Activated naive CD4-positive, alpha-beta T cell treated with anti-CD3 and anti-CD28 coated beads, Interleukin-2, amount 10 ng/mL, durations not matched to agents 7 days and 5 days (primary cell): ENCODE data around the gene NCBP1.

Experiments
- CTCF ChIA-PET: fragments of 350-600 bp; sonication (Branson Sonifier 250); formaldehyde crosslinking; loops from one replicate; lab custom pipeline; 2021; ENCODE audit warnings: antibody characterized with exemption; lab: Charles Lee
- DNase-seq: peaks from one replicate; pipeline ENCODE4 v3.0.0-alpha.2; 2020
- H3K27ac Mint-ChIP-seq: one replicate; pipeline ENCODE4 v1.8.0; 2021; ENCODE audit warnings: mild to moderate bottlenecking, moderate library complexity, mixed read lengths
- H3K27me3 Mint-ChIP-seq: one replicate; pipeline ENCODE4 v1.8.0; 2021; ENCODE audit warnings: mild to moderate bottlenecking, mixed read lengths
- H3K36me3 Mint-ChIP-seq: one replicate; pipeline ENCODE4 v1.8.0; 2021; ENCODE audit warnings: mixed read lengths
- H3K4me1 Mint-ChIP-seq: one replicate; pipeline ENCODE4 v1.8.0; 2021; ENCODE audit warnings: mixed read lengths
- H3K4me3 Mint-ChIP-seq: one replicate; pipeline ENCODE4 v1.8.0; 2021; ENCODE audit warnings: mild to moderate bottlenecking, moderate library complexity, mixed read lengths
- H3K9me3 Mint-ChIP-seq: one replicate; pipeline ENCODE4 v1.8.0; 2021; ENCODE audit warnings: mixed read lengths

NCBP1 gene

DNA sequence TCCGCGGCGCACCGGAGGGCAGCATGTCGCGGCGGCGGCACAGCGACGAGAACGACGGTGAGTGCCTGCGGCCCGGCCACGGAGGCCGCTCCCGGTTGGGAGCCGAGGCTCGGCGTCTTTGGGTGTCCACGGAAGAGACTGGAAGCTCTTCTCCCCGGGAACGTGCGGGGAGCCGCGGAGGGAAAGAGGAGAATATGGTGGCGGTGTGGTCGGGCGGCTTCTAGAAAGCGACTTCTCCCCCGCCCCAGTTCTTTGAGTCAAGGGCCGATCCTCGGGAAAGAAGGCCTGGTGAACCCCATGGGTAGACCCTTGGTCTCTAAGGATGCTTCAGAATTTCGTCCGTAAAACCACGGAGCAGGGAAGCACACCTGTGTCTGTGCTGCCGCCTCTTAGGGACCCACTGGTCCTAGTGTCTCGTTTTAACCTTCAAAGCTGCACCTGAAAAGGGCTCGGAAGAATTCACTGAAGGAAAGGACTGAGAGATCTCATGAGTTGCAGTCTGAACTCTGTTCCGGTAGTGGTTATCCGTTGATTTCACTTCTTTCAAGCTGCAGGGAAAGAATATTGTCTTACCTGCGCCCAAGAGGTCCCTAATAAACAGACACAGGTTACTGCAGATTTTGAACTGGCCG is 354 bp downstream of the NCBP1 start:
- Mint-ChIP-seq H3K9me3 (no peaks in the 10 kb centered on the region), H3K27me3 (no peaks in the 10 kb centered on the region), H3K36me3 (peaks cover 16% of the 10 kb centered on the region), H3K27ac (peak overlapping the region; percentile 97), H3K4me3 (peak overlapping the region; percentile 85), H3K4me1 (peaks cover 52% of the 10 kb centered on the region)
- CTCF ChIA-PET = interaction anchor here (1.0 to 1.8 kb wide), 3 partner anchors 9 to 63 kb away, joined by 3 to 6 read pairs (median 5); partner anchors contain the start of gene XPA
- no peak for DNase-seq

DNA sequence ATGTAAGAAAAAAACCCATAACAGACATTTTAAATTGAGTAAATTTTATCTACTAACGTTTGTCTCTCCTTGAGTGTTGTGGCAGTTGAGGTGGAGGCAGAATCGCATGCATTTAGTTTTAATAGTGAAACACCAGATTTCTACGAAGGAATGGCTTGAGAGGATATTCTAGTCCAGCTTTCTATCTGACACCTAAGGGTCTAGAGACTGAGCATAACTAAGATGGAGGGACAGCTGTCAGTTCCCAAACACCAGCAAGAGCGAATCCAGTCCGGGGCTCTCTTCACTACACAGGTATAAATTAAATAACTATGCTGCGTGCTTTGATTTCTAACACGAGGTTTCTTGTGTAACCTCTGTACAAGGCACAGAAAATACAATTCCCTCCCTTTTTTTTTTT is 1.4 kb downstream of the NCBP1 start:
- H3K27ac Mint-ChIP-seq = peak overlapping the region; percentile 97

DNA sequence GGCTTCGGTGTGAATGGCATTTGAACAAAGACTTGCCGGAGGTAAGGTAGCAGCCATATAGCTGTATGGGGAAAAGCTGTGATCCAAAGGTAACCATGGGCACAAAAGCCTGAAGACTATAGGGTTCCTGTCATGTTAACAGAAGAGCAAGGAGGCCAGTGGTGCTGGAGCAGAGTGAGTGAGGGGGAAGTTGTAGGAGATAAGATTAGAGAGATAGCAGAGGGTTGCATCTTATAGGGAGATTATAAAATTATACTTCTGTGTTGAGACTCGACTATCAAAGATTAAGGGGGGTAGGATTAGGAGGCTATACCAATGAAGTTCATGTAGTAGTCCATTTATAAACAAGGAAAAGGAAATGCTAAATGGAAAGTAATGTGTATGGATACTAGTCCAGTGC is 3.3 kb downstream of the NCBP1 start:
- Mint-ChIP-seq H3K9me3 (no peaks in the 10 kb centered on the region), H3K27ac (no peak overlapping the region), H3K27me3 (no peaks in the 10 kb centered on the region), H3K4me1 (peaks cover 48% of the 10 kb centered on the region), H3K4me3 (peak overlapping the region; percentile 13), H3K36me3 (peaks cover 24% of the 10 kb centered on the region)
- DNase-seq = no peak
- CTCF ChIA-PET = interaction anchor here (1.5 kb wide), 1 partner anchor 22 kb away, joined by 3 read pairs; no protein-coding TSS in a partner anchor

More for the DNA sequence above, 1.4 kb downstream of the NCBP1 start:
- Mint-ChIP-seq H3K4me1 (peaks cover 54% of the 10 kb centered on the region), H3K36me3 (peaks cover 16% of the 10 kb centered on the region), H3K9me3 (no peaks in the 10 kb centered on the region), H3K4me3 (peak overlapping the region; percentile 85), H3K27me3 (no peaks in the 10 kb centered on the region)
- CTCF ChIA-PET = no interaction called here
- DNase-seq = no peak

DNA sequence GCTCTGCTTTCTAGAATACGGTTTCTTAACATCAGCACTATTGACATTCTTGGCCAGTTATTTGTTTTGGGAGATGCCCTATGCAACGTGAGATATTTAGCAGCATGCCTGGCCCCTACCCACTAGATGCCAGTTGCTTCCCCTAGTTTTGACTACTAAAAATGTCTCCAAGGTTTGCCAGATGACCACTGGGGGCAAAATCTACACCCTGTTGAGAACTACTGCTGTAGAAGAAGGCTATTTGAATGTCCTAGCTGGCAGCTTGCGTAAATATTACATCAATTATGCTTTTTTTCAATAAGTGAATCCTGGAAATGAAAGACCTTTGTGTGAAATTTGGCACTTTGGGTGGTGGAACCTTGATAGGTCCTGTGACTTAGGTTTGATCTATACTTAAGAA is 5.0 kb downstream of the NCBP1 start:
- Mint-ChIP-seq H3K27ac (no peak overlapping the region), H3K4me3 (no peak overlapping the region), H3K27me3 (no peaks in the 10 kb centered on the region), H3K4me1 (peaks cover 42% of the 10 kb centered on the region), H3K9me3 (no peaks in the 10 kb centered on the region), H3K36me3 (peaks cover 33% of the 10 kb centered on the region)
- no peak for DNase-seq
- CTCF ChIA-PET = no interaction called here

DNA sequence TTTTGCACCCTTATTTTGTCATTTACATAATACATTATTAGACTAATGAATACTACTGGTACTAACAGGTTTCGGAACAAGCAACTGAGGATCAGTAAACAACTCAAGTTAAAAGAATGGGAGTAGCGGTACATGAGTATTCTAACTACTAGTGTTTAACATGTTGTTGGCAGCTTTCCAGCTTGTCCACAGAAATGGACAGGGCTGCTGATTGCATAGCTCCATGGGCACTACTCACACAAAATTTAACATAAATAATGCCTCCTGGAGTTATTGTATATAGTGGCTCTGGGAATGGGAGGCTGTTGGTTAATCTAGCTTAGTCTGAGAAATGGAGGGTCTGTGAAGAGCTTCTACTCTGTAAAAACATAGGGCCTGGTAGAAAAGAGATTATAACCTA is 6.7 kb downstream of the NCBP1 start:
- peaks cover 32% of the 10 kb centered on the region for H3K4me1 Mint-ChIP-seq
- H3K27me3 Mint-ChIP-seq = no peaks in the 10 kb centered on the region
- no peak overlapping the region for H3K27ac Mint-ChIP-seq
- H3K4me3 Mint-ChIP-seq = no peak overlapping the region
- H3K9me3 Mint-ChIP-seq = no peaks in the 10 kb centered on the region
- H3K36me3 Mint-ChIP-seq = peaks cover 38% of the 10 kb centered on the region
- CTCF ChIA-PET = interaction anchor here (0.9 to 1.1 kb wide), 2 partner anchors 9 to 24 kb away, joined by 3 read pairs; no protein-coding TSS in a partner anchor
- no peak for DNase-seq

DNA sequence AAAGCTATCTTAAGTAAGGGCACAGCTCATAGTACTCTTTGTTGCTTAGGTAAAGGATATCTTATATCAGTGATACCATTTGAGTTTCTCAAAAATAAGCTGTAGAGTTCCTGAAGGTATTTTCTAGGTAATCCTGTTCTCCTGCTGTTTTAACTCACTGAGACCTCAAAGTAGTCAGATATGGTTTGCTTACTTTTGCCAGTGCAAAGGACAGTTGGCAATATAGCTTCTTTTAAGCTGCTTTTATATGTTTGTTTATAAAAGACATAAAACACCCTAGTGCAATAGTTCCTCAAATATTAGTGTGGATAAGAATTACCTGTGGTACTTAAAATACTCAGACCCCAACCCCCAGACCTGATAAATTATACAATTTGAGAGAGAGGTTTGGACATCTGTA is 12.1 kb downstream of the NCBP1 start:
- CTCF ChIA-PET = interaction anchor here (0.8 to 0.9 kb wide), 2 partner anchors 12 to 50 kb away, joined by 3 read pairs; partner anchors contain the start of gene NCBP1

DNA sequence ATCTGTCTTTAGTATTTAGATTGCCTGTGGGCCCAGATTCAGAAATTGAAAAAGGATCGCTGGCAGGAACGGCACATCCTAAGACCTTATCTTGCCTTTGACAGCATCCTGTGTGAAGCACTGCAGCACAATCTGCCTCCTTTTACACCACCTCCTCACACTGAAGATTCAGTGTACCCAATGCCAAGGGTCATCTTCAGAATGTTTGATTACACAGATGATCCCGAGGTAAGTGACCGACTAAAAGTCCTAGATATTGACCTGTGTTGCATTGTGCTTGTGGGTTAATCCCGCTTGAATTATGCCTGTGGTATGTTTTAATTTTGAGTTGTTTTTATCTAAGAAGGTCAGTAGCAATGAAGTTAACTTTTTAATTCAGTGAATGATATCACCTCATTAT is 14.4 kb downstream of the NCBP1 start:
- Mint-ChIP-seq H3K27me3 (no peaks in the 10 kb centered on the region), H3K27ac (no peak overlapping the region), H3K4me1 (peaks cover 5% of the 10 kb centered on the region), H3K9me3 (no peaks in the 10 kb centered on the region), H3K36me3 (peaks cover 49% of the 10 kb centered on the region), H3K4me3 (no peak overlapping the region)
- CTCF ChIA-PET = no interaction called here
- no peak for DNase-seq

More for the DNA sequence above, 12.1 kb downstream of the NCBP1 start:
- Mint-ChIP-seq H3K4me3 (no peak overlapping the region), H3K27me3 (no peaks in the 10 kb centered on the region), H3K4me1 (no peaks in the 10 kb centered on the region), H3K36me3 (peaks cover 52% of the 10 kb centered on the region), H3K9me3 (no peaks in the 10 kb centered on the region), H3K27ac (no peak overlapping the region)
- no peak for DNase-seq

DNA sequence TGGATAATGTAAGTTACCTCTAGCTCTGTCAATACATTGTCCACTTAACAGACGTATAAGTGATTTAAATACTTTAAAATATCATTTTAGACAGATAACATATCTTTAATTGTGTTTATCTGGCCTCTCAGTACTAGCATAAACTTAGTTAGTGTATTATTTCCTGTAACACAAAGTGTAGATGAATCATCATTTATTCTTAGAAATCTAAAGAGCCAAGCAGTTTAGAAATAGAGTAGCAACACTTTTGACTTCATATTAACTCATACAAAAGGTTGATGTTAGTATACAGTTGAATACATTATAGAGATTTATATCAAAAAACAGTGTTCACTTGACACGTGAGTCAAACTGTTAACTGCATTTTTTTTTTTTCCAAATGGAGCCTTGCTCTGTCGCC is 18.0 kb downstream of the NCBP1 start:
- Mint-ChIP-seq H3K4me1 (peaks cover 5% of the 10 kb centered on the region), H3K4me3 (no peak overlapping the region), H3K9me3 (no peaks in the 10 kb centered on the region), H3K27me3 (no peaks in the 10 kb centered on the region), H3K27ac (no peak overlapping the region), H3K36me3 (peaks cover 54% of the 10 kb centered on the region)
- CTCF ChIA-PET = no interaction called here
- DNase-seq = no peak

DNA sequence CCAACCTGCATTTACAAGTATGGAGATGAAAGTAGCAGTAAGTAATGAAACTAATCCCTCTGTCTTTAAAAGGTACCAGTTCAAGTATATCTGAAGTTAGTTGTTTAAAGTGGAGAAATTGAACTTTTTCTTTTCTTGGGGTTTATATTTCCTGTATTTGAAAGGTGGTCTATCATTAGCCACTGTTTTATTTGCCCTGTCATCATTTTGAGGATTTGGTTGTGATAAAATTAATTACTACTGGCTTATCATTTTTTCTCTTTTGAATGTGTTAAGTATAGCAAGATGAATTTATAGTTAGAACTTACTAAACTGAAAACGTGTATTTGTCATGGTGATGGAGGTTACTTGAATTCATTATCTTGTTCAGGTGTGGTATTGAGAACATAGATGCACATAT is 25.1 kb downstream of the NCBP1 start:
- CTCF ChIA-PET = no interaction called here
- no peaks in the 10 kb centered on the region for H3K9me3 Mint-ChIP-seq
- DNase-seq = no peak
- peaks cover 2% of the 10 kb centered on the region for H3K4me1 Mint-ChIP-seq
- H3K27me3 Mint-ChIP-seq = no peaks in the 10 kb centered on the region
- peaks cover 71% of the 10 kb centered on the region for H3K36me3 Mint-ChIP-seq
- no peak overlapping the region for H3K4me3 Mint-ChIP-seq
- H3K27ac Mint-ChIP-seq = no peak overlapping the region

DNA sequence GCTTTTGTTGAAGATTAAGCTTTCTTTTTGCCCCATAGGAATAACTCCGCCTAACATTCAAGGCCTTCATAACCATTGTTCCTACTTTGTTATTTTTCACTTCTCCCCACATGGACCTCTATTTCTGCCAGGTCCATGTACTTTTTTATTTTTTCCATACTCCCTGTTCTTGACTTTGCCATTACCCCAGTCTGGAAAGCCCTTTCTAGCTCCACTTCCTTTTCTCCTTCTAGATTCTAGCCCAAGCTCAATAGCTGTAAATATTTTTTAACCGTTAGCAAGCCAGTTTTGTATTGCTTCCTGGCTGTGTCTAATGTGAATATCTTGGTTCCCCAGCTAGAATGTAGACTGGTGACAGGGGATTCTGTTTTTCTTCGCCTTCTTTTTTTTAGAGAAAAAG is 26.1 kb downstream of the NCBP1 start:
- no peaks in the 10 kb centered on the region for H3K9me3 Mint-ChIP-seq
- CTCF ChIA-PET = no interaction called here
- H3K27ac Mint-ChIP-seq = peak overlapping the region; percentile 13
- H3K27me3 Mint-ChIP-seq = no peaks in the 10 kb centered on the region
- peaks cover 2% of the 10 kb centered on the region for H3K4me1 Mint-ChIP-seq
- H3K4me3 Mint-ChIP-seq = no peak overlapping the region
- H3K36me3 Mint-ChIP-seq = peaks cover 74% of the 10 kb centered on the region
- DNase-seq = no peak

DNA sequence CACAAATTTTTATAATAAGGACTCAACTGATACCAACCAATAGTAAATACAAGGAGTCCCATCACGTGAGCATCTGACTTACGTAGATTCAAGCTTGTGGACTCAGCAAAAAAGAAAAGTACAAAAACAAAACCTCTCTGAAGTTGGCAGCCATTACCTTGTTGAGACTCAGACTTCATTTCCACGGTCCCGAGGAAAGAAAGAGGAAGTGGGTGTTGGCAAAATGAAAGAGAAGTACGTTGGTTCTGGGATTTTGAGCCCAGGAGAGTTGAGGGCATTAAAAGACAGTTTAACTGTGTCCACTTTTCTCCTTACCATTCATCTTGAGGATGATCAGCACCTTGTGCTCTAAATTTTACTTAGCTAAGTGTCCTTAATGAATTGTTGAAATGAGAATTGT is 26.7 kb downstream of the NCBP1 start:
- Mint-ChIP-seq H3K27me3 (no peaks in the 10 kb centered on the region), H3K9me3 (no peaks in the 10 kb centered on the region), H3K27ac (no peak overlapping the region), H3K4me3 (no peak overlapping the region), H3K36me3 (peaks cover 77% of the 10 kb centered on the region), H3K4me1 (peaks cover 2% of the 10 kb centered on the region)
- no peak for DNase-seq
- CTCF ChIA-PET = no interaction called here

DNA sequence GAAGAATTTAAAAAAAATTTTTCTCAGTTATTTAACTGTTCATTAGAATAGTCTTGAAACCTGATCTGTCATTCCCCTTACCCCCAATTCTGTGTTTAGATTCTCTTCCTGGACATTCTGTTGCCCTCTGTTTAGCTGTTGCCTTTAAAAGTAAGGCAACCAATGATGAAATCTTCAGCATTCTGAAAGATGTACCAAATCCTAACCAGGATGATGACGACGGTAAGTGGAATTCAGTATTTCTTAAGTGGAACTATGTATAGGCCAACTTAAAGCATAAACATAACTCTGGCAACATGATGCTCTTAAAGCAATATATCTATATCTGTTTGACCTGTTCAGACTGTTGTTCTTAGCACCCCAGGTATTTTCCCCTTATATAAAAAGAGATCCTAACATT is 27.2 kb downstream of the NCBP1 start:
- CTCF ChIA-PET = no interaction called here
- Mint-ChIP-seq H3K4me3 (no peak overlapping the region), H3K36me3 (peaks cover 72% of the 10 kb centered on the region), H3K27ac (no peak overlapping the region), H3K27me3 (no peaks in the 10 kb centered on the region), H3K9me3 (no peaks in the 10 kb centered on the region), H3K4me1 (peaks cover 2% of the 10 kb centered on the region)
- no peak for DNase-seq

DNA sequence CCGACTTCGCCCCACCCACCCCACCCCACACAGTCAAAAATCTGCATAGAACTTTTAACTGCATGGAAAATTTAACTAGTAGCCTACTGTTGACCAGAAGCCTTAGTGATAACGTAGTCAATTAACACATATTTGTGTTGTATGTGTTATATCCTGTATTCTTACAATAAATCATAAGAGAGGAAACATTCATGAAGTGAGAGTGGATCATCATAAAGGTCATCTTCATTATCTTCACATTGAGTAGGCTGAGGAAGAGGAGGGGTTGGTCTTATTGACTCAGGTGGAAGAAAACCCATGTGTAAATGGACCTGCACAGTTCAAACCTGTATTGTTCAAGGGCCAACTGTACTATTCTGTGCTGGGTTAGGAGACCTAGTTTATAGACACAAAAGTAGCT is 32.1 kb downstream of the NCBP1 start:
- H3K27ac Mint-ChIP-seq = no peak overlapping the region
- DNase-seq = no peak
- peaks cover 71% of the 10 kb centered on the region for H3K36me3 Mint-ChIP-seq

DNA sequence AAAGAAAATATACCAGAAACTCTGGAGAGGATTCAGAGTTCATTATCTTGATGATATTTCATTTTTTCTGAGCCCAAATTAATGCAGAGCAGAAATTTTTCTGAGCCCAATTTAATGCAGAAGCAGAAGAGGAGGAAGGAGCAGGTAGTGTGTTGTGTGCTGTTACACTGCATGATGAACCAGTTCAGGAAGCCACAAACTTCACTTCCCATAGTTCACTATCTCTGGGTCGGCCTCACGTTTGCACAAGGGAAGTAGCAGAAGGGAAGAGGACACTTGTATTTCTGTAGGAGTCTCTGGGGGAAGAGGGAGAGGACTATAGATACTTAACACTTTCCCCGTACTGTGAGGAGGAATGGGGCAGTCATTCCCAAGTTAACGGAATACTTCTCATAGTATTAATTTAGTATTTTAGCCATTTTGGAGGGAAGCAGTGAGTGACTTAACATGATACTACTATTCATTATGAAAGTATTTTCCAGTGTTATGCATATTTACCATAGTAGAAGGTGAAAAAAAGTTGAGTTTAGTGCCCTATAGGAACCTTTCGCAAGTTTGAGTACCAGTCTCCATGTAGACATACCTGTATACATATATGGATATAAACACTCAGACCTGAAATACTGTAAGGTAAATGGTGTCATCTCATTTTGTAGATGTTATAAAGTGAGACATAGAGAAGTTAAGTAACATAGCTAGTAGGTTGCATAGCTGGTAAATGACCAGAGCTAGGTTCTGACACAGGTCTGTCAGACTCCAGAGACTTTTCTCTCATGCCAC is 33.5 kb downstream of the NCBP1 start:
- no peak for DNase-seq
- no peak overlapping the region for H3K4me3 Mint-ChIP-seq
- H3K27me3 Mint-ChIP-seq = no peaks in the 10 kb centered on the region
- H3K4me1 Mint-ChIP-seq = peaks cover 11% of the 10 kb centered on the region
- peak overlapping the region; percentile 0 for H3K27ac Mint-ChIP-seq
- CTCF ChIA-PET = no interaction called here
- peaks cover 74% of the 10 kb centered on the region for H3K36me3 Mint-ChIP-seq
- no peaks in the 10 kb centered on the region for H3K9me3 Mint-ChIP-seq

More for the DNA sequence above, 32.1 kb downstream of the NCBP1 start:
- Mint-ChIP-seq H3K27me3 (no peaks in the 10 kb centered on the region), H3K4me3 (no peak overlapping the region), H3K9me3 (no peaks in the 10 kb centered on the region), H3K4me1 (peaks cover 13% of the 10 kb centered on the region)
- CTCF ChIA-PET = no interaction called here

DNA sequence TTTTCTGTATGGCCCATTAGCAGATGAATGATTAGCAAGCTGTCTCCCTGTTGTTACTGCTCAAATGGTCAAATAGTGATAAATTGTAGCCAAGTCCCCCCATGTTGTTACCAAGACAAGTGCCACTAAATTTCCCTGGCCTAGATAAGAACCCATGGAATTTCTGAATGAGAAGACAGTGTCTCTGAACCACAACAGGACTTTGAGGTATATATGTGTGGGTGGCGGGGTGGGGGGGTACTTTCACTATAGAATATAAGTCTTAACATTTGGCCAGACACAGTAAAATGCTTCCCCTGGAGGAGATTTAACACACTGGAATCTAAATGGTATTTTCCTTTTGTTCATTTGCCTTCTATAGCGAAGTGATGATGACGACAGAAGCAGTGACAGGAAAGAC is 34.9 kb downstream of the NCBP1 start:
- no peak overlapping the region for H3K27ac Mint-ChIP-seq
- peaks cover 69% of the 10 kb centered on the region for H3K36me3 Mint-ChIP-seq
- H3K4me3 Mint-ChIP-seq = no peak overlapping the region
- CTCF ChIA-PET = no interaction called here
- H3K4me1 Mint-ChIP-seq = peaks cover 11% of the 10 kb centered on the region
- H3K27me3 Mint-ChIP-seq = no peaks in the 10 kb centered on the region
- H3K9me3 Mint-ChIP-seq = no peaks in the 10 kb centered on the region
- DNase-seq = no peak
